NCI-H2196 treated with DMSO at 0.1 percent for 48 hours (cell line): ENCODE data around the gene ARHGAP26.

Source experiments
- DNase-seq: peaks from one replicate; lab custom pipeline; 2025; ENCODE audit not compliant: unreplicated experiment; lab: John Stamatoyannopoulos, UW

ARHGAP26 gene

GRCh38 chr5:142783601-142784341 lies 13.6 kb downstream of the ARHGAP26 start:
- no peak for DNase-seq

- DNase-seq = no peak
Observed at GRCh38 chr5:142784401-142784955, 14.3 kb downstream of the ARHGAP26 start.

GRCh38 chr5:142785206-142785605 lies 15.0 kb downstream of the ARHGAP26 start:
- DNase-seq = no peak

GRCh38 chr5:142789206-142789605 lies 19.0 kb downstream of the ARHGAP26 start:
- DNase-seq = no peak

GRCh38 chr5:142792012-142792864 lies 22.1 kb downstream of the ARHGAP26 start:
- DNase-seq = no peak

GRCh38 chr5:142792865-142793232 lies 22.7 kb downstream of the ARHGAP26 start:
- DNase-seq = no peak

- DNase-seq = no peak
Observed at GRCh38 chr5:142794537-142794936, 24.4 kb downstream of the ARHGAP26 start.

GRCh38 chr5:142795251-142795650 lies 25.1 kb downstream of the ARHGAP26 start:
- no peak for DNase-seq

- DNase-seq = no peak
Observed at GRCh38 chr5:142796492-142797109, 26.4 kb downstream of the ARHGAP26 start.

GRCh38 chr5:142797420-142797819 lies 27.2 kb downstream of the ARHGAP26 start:
- no peak for DNase-seq

GRCh38 chr5:142798099-142798770 lies 28.1 kb downstream of the ARHGAP26 start:
- no peak for DNase-seq

GRCh38 chr5:142800776-142801494 lies 30.8 kb downstream of the ARHGAP26 start:
- no peak for DNase-seq

- no peak for DNase-seq
Observed at GRCh38 chr5:142801495-142801871, 31.3 kb downstream of the ARHGAP26 start.

- no peak for DNase-seq
Observed at GRCh38 chr5:142803428-142804125, 33.4 kb downstream of the ARHGAP26 start.

- no peak for DNase-seq
Observed at GRCh38 chr5:142805339-142805738, 35.2 kb downstream of the ARHGAP26 start.

GRCh38 chr5:142806841-142807267 lies 36.7 kb downstream of the ARHGAP26 start:
- DNase-seq = no peak

GRCh38 chr5:142807372-142807911 lies 37.3 kb downstream of the ARHGAP26 start:
- no peak for DNase-seq

GRCh38 chr5:142808878-142809598 lies 38.9 kb downstream of the ARHGAP26 start:
- DNase-seq = no peak

- no peak for DNase-seq
Observed at GRCh38 chr5:142810081-142810480, 39.9 kb downstream of the ARHGAP26 start.
